Renal cortex interstitium (tissue), 11 donors: Measurements from ENCODE around the gene NPIPA2. TPM values are rescaled to one million over a fixed set of nuclear protein-coding genes. Genes with fewer than 3 reads are reported as not detected.
"Not testable (repeated sequence)": the region's sequence is repeated elsewhere in the genome, so short reads cannot be mapped to it uniquely, and the experiment has no call there.

Experiments used
- DNase-seq, 11 donors: peaks; one replicate each; pipeline ENCODE4 v3.0.0-alpha.2; 2013; ENCODE audit warnings: low read depth in 9 of 11, low spot score in 4 of 11; ENCODE audit errors: extremely low read depth in 1 of 11
- polyA plus RNA-seq, 3 donors: library from polyadenylated mRNA; unstranded; fragments of 120-200 nt; gene quantifications; one replicate each; pipeline ENCODE4 v1.2.1, GENCODE V29; 2013; ENCODE audit not compliant: insufficient read length in 3 of 3

The NPIPA2 gene
- polyA plus RNA-seq, 3 donors, result 9.8 TPM; not detected in 2

GRCh38 chr16:14807184-14807678, 64.9 kb downstream of the NPIPA2 start:
- DNase-seq, result not testable (repeated sequence)

DNA sequence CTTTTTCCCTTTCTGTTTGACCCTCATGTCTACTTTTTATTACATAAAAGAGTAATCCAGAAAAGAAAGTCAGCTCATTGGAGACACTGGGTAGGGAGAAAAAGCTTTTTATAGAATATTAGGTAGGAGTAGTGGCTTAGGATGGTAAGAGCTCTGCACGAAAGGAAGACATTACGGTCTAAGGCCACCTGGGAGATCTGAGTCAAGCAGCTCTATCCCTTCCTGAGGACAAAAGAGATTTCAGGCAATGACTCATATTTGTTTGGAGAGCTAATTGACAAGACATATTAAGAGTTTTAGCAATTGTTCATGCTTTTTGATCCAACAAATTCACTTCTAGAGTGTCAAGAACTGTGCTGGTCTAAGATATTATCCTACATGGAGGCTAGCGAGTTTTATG, 71.6 kb downstream of the NPIPA2 start:
- DNase-seq, result not testable (repeated sequence)

Other genes with a start within 250 kb of the NPIPA2 start
- 10 to 100 TPM; 35.3 to 44.3 (median 35.3) TPM for gene PARN, start 112.3 kb upstream of the NPIPA2 start, polyA plus RNA-seq
- 10 to 100 TPM; 63.0 to 80.4 (median 64.2) TPM for gene BFAR, start 109.6 kb upstream of the NPIPA2 start, polyA plus RNA-seq
- gene PLA2G10, start 48.2 kb upstream of the NPIPA2 start, polyA plus RNA-seq, result under 1 TPM; 0.26 to 0.77 (median 0.47) TPM
- gene NPIPA3, start 39.1 kb upstream of the NPIPA2 start, polyA plus RNA-seq, result 10 to 100 TPM in 1 of 3 donors, 1 to 10 TPM in 1, not detected in 1; 2.1 to 19.0 TPM
- gene NOMO1, start 91.2 kb downstream of the NPIPA2 start, polyA plus RNA-seq, result 10 to 100 TPM; 71.8 to 86.5 (median 77.8) TPM
- 100 to 1,000 TPM; 140 to 167 (median 162) TPM for gene NPIPA1, start 194.9 kb downstream of the NPIPA2 start, polyA plus RNA-seq
- 100 to 1,000 TPM in 2 of 3 donors, 10 to 100 TPM in 1; 96.3 to 114 (median 110) TPM for gene PDXDC1, start 232.5 kb downstream of the NPIPA2 start, polyA plus RNA-seq